Gastroesophageal sphincter (tissue), 4 donors: ENCODE measurements around the gene SND1. TPM values are rescaled to one million over a fixed set of nuclear protein-coding genes. Genes with fewer than 3 reads are reported as not detected.

Experiments used
- ATAC-seq: fragments of 150-250 bp; one replicate; pipeline ENCODE4 v1.9.1; 2016; ENCODE audit warnings: mild to moderate bottlenecking, moderate library complexity
- H3K27ac ChIP-seq, 4 donors: fragments of 200-600 bp; sonication (generic) in 3 of 4; 1 replicate in 3 of 4; 2 replicates in 1 of 4; pipeline ENCODE4 v1.5.1; 2016 to 2019
- H3K27me3 ChIP-seq: fragments of 200-600 bp; sonication (generic); one replicate; pipeline ENCODE4 v1.5.1; 2019
- H3K36me3 ChIP-seq, 2 donors: fragments of 200-600 bp; sonication (generic); one replicate each; pipeline ENCODE4 v1.5.1; 2019; ENCODE audit warnings: control low read depth in 1 of 2
- H3K4me1 ChIP-seq, 3 donors: fragments of 200-600 bp; sonication (generic); 1 replicate in 2 of 3; 2 replicates in 1 of 3; pipeline ENCODE4 v1.5.1; 2016 to 2019; ENCODE audit warnings: control low read depth in 2 of 3
- H3K4me3 ChIP-seq, 2 donors: fragments of 200-600 bp; sonication (generic); one replicate each; pipeline ENCODE4 v1.5.1; 2019; ENCODE audit warnings: mild to moderate bottlenecking in 1 of 2, moderate library complexity in 1 of 2
- H3K9me3 ChIP-seq, 3 donors: fragments of 200-600 bp; sonication (generic); one replicate each; pipeline ENCODE4 v1.5.1; 2017 to 2019; ENCODE audit warnings: control low read depth in 2 of 3
- EP300 ChIP-seq: sonication (generic); formaldehyde crosslinking; IDR thresholded peaks from one replicate; pipeline ENCODE4 v1.6.1; 2017; ENCODE audit warnings: antibody characterized with exemption, mild to moderate bottlenecking
- POLR2A ChIP-seq, 2 donors: fragments of 450-650 bp; IDR thresholded peaks; one replicate each; pipeline ENCODE4 v1.6.1; 2017; ENCODE audit warnings: antibody characterized with exemption in 2 of 2, mild to moderate bottlenecking in 2 of 2, moderate library complexity in 1 of 2
- POLR2AphosphoS5 ChIP-seq: sonication (generic); formaldehyde crosslinking; IDR thresholded peaks from one replicate; pipeline ENCODE4 v1.6.1; 2017; ENCODE audit warnings: antibody characterized with exemption
- WGBS, 2 donors: methylation state at CpG; one replicate each; pipeline ENCODE4 v1.1.5; 2018; ENCODE audit warnings: low coverage in 1 of 2; 5-methylcytosine and 5-hydroxymethylcytosine counted together
- total RNA-seq, 4 donors: library from RNA; depleted of rRNA; stranded (reverse); fragments of >200 nt; gene quantifications; one replicate each; pipeline ENCODE4 v1.1.0, GENCODE V29; 2016
- TF ChIP-seq, protein P1 (sequence below), 4 experiments: fragments of 200-600 bp in 2 of 4; fragments of 450-650 bp in 2 of 4; sonication (generic) in 1 of 4; IDR thresholded peaks; one replicate each; pipeline ENCODE4 v1.5.1; 2017 to 2019; ENCODE audit warnings: antibody characterized with exemption in 4 of 4, mild to moderate bottlenecking in 2 of 4, moderate library complexity in 2 of 4

The SND1 gene
- total RNA-seq, 4 donors from 2014 or later: 97.1 to 119 (median 103) TPM

DNA sequence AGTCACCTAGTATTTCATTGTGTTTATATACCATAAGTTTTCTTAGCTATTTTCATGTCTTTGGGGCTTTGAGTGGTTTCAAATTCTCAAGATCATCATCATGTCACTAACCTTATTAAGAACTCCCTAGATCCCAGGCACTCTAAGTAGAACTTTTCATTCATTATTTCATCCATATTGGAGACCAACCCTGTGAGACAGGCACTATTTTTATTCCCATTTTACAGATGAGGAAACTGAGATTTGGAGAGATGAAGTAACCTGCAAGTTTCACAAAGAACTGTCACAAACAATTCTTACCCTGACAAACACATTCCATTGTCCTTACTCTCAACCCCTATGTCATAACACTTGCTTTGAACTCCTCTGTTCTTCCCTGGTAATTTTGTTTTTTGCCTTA is 13.8 kb upstream of the SND1 start:
- Histone ChIP-seq H3K27me3 (peaks cover 27% of the 10 kb centered on the region), H3K4me1 (no peaks in the 10 kb centered on the region), H3K36me3 (no peaks in the 10 kb centered on the region), H3K9me3 (no peaks in the 10 kb centered on the region), H3K4me3 (no peak overlapping the region), H3K27ac (no peak overlapping the region)
- no peak for ATAC-seq
- TF ChIP-seq POLR2A (IDR thresholded peaks at IDR 0.05): no peak
- TF ChIP-seq, protein P1, sequence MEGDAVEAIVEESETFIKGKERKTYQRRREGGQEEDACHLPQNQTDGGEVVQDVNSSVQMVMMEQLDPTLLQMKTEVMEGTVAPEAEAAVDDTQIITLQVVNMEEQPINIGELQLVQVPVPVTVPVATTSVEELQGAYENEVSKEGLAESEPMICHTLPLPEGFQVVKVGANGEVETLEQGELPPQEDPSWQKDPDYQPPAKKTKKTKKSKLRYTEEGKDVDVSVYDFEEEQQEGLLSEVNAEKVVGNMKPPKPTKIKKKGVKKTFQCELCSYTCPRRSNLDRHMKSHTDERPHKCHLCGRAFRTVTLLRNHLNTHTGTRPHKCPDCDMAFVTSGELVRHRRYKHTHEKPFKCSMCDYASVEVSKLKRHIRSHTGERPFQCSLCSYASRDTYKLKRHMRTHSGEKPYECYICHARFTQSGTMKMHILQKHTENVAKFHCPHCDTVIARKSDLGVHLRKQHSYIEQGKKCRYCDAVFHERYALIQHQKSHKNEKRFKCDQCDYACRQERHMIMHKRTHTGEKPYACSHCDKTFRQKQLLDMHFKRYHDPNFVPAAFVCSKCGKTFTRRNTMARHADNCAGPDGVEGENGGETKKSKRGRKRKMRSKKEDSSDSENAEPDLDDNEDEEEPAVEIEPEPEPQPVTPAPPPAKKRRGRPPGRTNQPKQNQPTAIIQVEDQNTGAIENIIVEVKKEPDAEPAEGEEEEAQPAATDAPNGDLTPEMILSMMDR (IDR thresholded peaks at IDR 0.05): no peak
- TF ChIP-seq EP300: no peak
- no peak for TF ChIP-seq POLR2AphosphoS5

DNA sequence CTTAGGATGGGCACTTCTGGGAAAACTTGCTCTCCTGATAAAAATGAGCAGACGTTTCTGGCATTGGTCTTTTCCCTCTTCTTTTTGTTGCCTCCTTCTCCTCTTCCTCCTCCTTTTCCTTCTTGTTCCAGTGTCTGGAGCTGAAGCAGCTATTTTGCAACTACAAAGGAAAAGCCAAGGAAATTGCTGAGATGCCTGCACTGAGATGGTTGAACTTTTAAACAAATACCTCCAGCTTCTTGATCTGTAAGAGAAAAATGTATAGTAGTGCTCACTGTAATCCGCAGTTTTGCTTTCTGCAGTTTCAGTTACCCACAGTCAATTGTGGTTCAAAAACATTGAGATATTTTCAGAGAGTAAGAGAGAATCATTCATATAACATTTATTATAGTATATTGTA is 7.5 kb upstream of the SND1 start:
- no peaks in the 10 kb centered on the region for H3K9me3 ChIP-seq
- no peak overlapping the region for H3K27ac ChIP-seq
- TF ChIP-seq POLR2A (IDR thresholded peaks at IDR 0.05) (no peak), POLR2AphosphoS5 (no peak), EP300 (no peak)
- TF ChIP-seq, protein P1 (IDR thresholded peaks at IDR 0.05): no peak
- no peaks in the 10 kb centered on the region for H3K36me3 ChIP-seq
- no peak overlapping the region for H3K4me3 ChIP-seq
- ATAC-seq: no peak
- no peaks in the 10 kb centered on the region for H3K4me1 ChIP-seq
- 44 to 50% methylated on average over 1 to 2 of the region's 2 CpGs for WGBS, 2 donors
- H3K27me3 ChIP-seq: peaks cover 3% of the 10 kb centered on the region

DNA sequence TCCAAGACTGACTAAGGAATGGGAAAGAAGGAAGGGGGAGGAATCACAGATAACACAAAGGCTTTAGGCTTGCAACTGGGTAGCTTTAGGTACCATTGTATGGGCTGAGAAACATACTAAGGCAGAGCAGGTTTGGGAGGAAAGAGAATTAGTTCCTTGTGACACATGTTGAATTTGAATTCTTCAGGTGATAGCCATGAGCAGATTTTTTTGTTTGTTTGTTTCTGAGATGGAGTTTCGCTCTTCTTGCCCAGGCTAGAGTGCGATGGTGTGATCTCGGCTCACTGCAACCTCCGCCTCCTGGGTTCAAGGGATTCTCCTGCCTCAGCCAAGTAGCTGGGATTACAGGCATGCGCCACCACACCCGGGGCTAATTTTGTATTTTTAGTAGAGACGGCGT is 4.4 kb upstream of the SND1 start:
- 100% methylated on average over 2 to 5 of the region's 8 CpGs for WGBS, 2 donors
- H3K9me3 ChIP-seq: no peaks in the 10 kb centered on the region
- no peak overlapping the region for H3K27ac ChIP-seq
- peaks cover 3% of the 10 kb centered on the region for H3K27me3 ChIP-seq
- H3K4me3 ChIP-seq: no peak overlapping the region
- H3K4me1 ChIP-seq: peaks cover 0 to 9% (median 0%) of the 10 kb centered on the region in 3 donors
- TF ChIP-seq POLR2AphosphoS5: no peak
- TF ChIP-seq, protein P1 (IDR thresholded peaks at IDR 0.05): no peak
- TF ChIP-seq POLR2A (IDR thresholded peaks at IDR 0.05): no peak
- TF ChIP-seq EP300: no peak
- no peak for ATAC-seq
- H3K36me3 ChIP-seq: no peaks in the 10 kb centered on the region

DNA sequence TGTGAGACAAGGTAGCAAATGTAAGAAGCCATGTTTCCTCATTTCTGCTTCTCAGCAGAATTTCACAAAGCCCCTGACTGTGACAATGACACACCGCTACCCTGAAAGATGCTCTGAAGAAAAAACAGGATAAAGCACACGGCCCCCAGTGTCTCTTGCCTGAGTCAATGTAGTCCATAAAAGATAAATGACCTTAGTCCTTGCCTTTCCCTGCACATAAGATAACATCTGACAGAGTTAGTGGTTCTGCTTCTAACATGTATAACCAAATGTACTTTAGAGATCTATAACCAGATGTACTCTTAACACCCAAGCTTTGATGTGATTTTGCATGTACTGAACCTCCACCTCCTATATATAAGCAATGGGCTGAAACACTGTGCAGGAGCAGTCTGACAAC is 3.0 kb upstream of the SND1 start:
- Histone ChIP-seq H3K4me3 (no peak overlapping the region), H3K4me1 (peaks cover 0 to 23% (median 3%) of the 10 kb centered on the region in 3 donors), H3K36me3 (no peaks in the 10 kb centered on the region), H3K9me3 (no peaks in the 10 kb centered on the region), H3K27me3 (peaks cover 3% of the 10 kb centered on the region), H3K27ac (no peak overlapping the region)
- no peak for ATAC-seq
- WGBS, 2 donors: 59 to 83% methylated on average over 2 of the region's 2 CpGs
- no peak for TF ChIP-seq POLR2A (IDR thresholded peaks at IDR 0.05)
- no peak for TF ChIP-seq EP300
- TF ChIP-seq POLR2AphosphoS5: no peak
- TF ChIP-seq, protein P1 (IDR thresholded peaks at IDR 0.05): no peak

DNA sequence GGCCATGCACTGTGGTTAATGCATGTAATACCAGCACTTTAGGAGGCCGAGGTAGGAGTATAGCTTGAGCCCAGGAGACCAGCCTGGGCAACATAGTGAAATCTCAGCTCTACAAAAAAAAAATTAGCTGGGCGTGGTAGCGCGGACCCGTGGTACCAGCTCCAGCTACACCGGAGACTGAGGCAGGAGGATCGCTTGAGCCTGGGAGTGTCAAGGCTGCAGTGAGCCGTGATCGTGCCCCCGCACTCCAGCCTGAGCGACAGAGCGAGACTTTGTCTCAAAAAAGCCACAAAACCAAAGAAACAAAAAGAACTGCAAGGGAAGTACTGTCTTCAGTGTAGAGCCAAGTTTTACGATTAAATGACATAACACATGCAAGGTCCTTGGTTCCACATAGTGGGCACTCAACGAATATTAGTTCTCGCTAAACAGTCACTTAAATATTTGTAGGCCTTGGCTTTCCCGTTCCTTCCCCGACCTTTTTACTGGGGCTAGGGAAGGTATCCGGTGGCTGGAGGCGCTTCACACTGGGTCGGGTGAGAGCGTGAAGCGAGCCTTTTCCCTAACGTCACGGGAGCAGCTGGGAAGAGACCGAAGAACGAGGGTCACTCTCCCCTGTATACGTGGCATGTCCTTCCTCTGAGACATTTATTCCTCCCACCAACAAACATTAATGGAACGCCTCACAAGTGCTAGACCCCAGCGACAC is 993 bp upstream of the SND1 start:
- TF ChIP-seq POLR2AphosphoS5 (no peak), EP300 (no peak), POLR2A (IDR thresholded peaks at IDR 0.05) (no peak)
- TF ChIP-seq, protein P1 (IDR thresholded peaks at IDR 0.05): no peak
- Histone ChIP-seq H3K9me3 (no peaks in the 10 kb centered on the region), H3K27ac (peak overlapping the region; percentile 84 to 97 (median 91)), H3K4me3 (peak overlapping the region; percentile 67 to 76), H3K27me3 (peaks cover 3% of the 10 kb centered on the region), H3K4me1 (peaks cover 0 to 34% (median 3%) of the 10 kb centered on the region in 3 donors), H3K36me3 (no peaks in the 10 kb centered on the region)
- ATAC-seq: peak; percentile 0
- WGBS, 2 donors: 65 to 71% methylated on average over 9 to 17 of the region's 29 CpGs
